Jurkat, Clone E6-1 (cell line): ENCODE results near the gene FKBP8.
"Not testable (repeated sequence)": the region's sequence is repeated elsewhere in the genome, so short reads cannot be mapped to it uniquely, and the experiment has no call there.

Source experiments
- DNase-seq: peaks from one replicate; pipeline ENCODE4 v3.0.0-alpha.2; 2011; ENCODE audit warnings: low read depth, low spot score
- H3K4me3 ChIP-seq: 2 replicates; pipeline ENCODE4 v1.5.1; 2011; ENCODE audit warnings: mild to moderate bottlenecking, low read length, control low read depth, moderate library complexity

The FKBP8 gene

GRCh38 chr19:18566953-18567352 lies 23.6 kb upstream of the FKBP8 start:
- no peak for DNase-seq
- H3K4me3 ChIP-seq = no peak overlapping the region

DNA sequence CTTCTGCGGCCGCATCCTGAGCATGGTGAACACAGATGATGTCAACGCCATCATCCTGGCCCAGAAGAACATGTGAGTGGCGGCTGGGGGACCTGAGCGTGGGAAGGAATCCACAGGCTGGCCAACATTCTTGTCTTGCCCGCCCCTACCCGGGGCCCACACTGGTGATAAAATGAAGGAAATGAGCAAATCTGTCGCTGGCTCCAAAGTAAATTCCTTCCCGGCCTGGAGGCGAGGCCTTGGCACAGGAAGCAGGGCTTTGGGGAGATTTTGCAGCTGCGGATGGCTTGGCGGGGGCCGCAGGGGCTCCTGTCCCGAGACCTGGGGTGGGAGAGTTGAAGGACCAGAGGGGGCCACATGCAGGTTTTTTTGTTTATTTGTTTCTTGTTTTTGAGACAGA lies 18.7 kb upstream of the FKBP8 start:
- no peak for DNase-seq
- no peak overlapping the region for H3K4me3 ChIP-seq

DNA sequence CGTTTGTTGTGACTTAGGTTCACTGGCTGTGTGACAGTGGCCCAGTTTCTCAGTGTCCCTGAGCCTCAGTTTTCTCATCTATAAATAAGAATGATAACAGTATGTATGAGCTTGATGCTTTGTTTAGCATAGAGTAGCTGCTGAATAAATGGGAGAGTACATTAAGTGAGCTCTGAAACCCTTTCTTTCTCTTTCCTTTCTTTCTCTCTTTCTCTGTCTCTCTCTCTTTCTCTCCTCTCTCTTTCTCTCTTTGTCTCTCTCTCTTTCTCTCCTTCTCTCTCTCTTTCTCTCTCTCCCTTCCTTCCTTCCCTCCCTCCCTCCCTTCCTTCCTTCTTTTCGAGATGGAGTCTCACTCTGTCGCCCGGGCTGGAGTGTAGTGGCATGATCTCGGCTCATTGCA lies 16.3 kb upstream of the FKBP8 start:
- no peak overlapping the region for H3K4me3 ChIP-seq

DNA sequence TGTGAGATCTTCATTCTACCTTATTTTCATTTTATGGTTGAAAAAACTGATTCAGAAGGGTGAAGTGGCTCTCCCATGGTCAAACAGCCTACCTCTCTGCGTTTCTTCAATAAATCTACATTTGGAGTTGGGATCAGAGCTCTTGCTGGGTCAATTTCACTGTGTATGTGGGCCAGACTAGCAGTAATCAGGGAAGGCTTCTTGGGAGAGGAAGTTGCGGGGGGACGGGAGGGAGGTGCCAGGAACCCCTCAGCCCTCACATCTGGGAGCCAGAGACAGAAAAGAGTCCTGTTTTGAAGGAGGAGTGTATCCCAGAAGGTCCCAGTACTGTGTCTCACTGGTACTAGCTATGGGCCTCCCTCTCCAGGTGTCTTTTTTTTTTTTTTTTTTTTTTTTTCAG lies 15.2 kb upstream of the FKBP8 start:
- no peak for DNase-seq
- H3K4me3 ChIP-seq = peak overlapping the region; percentile 100

More for the DNA sequence above, 16.3 kb upstream of the FKBP8 start:
- DNase-seq = no peak

DNA sequence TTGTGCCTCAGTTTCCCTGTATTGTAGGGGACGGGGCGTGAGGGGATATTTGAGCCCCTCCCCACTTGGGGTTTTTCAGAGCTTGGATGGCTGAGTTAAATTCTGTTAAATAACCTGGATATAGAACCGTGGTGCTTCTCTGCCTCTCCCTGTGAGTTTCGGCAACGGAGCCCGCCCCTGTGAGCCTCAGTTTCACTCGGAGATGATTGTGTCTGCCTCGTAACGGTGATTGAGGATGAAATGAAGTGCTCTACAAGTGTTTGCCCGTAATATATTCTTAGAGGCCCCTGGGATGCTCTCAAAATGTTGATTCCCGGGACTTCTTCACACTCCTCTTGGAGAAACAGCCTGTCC lies 14.8 kb upstream of the FKBP8 start:
- peak overlapping the region; percentile 100 for H3K4me3 ChIP-seq
- no peak for DNase-seq

DNA sequence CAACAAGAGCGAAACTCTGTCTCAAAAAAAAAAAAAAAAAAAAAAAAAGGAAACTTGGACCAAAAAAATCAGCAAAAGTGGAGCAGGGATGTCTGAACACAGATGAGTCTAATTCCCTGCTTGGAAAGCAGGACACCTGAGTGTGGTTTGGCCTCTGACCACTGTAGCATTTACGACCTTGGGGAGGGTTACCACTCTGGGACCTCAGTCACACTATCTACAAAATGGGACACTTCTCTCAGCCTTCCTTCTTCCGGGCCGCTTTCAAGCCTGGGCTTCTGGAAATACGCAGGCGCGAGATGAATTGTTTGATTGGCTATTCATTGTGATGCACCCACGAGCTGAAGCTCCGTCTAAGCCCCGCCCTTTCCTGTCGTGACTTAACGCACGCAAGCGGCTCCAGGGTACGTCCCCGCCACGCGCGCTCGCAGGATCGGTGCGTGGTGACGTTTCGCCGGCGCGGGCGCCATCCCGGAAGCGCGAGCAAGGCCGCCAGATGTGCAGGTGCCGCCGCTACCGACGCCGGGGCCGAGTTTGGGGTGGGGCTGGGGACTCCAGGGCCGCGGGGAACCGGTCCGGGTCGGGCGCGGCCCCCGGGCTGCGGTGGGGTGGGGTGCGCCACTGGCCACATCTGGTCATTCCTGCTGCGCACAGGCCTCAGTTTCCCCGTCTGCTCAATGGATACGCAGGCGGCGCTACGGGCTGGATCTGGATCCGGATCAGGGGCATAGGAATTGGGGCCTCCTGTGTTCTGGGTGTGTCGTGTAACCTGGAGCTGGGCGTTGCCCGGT lies 14.2 kb upstream of the FKBP8 start, which contains the start of gene KXD1:
TSS of gene KXD1 (plus strand) at position 460 of the 791 bp plus-strand sequence. CDS start 4,187 bp downstream, outside the sequence.
- peak within 1 kb of the TSS; percentile 100 for H3K4me3 ChIP-seq
- DNase-seq = peak; percentile 100

GRCh38 chr19:18551631-18552030 lies 8.3 kb upstream of the FKBP8 start:
- H3K4me3 ChIP-seq = no peak overlapping the region
- DNase-seq = no peak

- DNase-seq = peak; percentile 92
Measured at GRCh38 chr19:18543814-18544475, 572 bp upstream of the FKBP8 start.

GRCh38 chr19:18541992-18542940 lies 1.1 kb downstream of the FKBP8 start:
- H3K4me3 ChIP-seq = peak overlapping the region; percentile 68
- DNase-seq = no peak

More at GRCh38 chr19:18543814-18544475, 572 bp upstream of the FKBP8 start:
- H3K4me3 ChIP-seq = peak overlapping the region; percentile 70

GRCh38 chr19:18541258-18541991 lies 1.9 kb downstream of the FKBP8 start:
- no peak for DNase-seq
- H3K4me3 ChIP-seq = no peak overlapping the region

GRCh38 chr19:18540200-18540599 lies 3.2 kb downstream of the FKBP8 start:
- not testable (repeated sequence) for H3K4me3 ChIP-seq, DNase-seq

DNA sequence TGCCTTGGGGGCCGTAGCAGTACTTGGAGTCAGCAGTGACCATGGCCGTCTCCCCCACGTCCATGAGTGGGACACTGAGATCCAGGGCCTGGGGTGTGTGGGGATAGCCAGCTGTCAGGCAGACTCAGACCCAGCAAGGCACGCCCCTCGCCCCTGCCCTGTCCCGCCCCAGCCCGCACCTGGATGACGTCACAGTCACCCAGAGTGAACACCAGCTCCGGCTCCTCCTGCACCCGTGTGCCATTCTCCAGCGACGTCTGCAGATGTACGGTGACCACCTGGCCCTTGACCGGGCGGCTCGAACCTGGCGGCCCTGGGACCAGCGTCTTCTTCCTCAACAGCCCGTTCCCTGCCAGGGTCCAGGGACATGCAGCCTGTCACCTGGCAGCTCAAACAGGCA lies 4.0 kb downstream of the FKBP8 start:
- DNase-seq = no peak
- no peak overlapping the region for H3K4me3 ChIP-seq

DNA sequence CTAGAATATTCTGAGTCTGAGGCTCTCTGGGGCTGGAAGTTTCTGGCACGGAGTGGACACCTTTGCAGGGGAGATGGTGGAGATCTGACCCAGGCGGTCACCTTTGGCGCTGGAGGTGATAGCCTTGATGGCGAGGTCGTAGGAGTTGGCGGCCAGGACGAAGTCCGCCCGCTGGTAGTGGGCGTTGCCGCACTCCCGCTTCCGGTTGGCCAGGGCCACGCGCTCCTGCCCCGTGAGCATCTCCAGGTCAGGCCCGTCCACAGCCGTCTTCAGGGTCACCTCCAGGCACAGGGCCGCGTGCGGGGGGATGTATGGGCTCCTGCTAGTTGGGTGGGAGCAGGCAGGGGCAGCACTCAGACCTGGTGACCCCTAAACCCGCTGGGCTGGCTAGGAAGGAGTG lies 5.3 kb downstream of the FKBP8 start:
- DNase-seq = no peak

GRCh38 chr19:18537431-18537830 lies 5.9 kb downstream of the FKBP8 start:
- no peak for DNase-seq
- no peak overlapping the region for H3K4me3 ChIP-seq

More for the DNA sequence above, 5.3 kb downstream of the FKBP8 start:
- no peak overlapping the region for H3K4me3 ChIP-seq

DNA sequence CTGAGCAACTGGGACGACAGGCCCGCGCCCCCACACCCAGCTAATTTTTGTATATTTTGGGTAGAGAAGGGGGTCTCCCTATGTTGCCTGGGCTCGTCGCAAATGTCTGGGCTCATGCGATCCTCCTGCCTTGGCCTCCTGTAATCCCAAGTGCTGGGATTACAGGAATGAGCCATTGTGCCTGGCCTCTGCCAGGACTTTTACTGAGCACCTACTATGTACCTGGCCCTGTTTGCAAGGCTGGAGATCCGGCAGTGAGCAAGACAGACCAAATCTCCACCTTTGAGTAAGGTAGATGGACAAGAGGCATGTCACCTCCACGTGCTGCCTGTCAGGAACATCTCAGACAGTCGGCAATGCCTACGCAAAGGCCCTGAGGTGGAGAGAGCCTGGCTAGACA lies 6.9 kb downstream of the FKBP8 start:
- H3K4me3 ChIP-seq = no peak overlapping the region
- DNase-seq = no peak

DNA sequence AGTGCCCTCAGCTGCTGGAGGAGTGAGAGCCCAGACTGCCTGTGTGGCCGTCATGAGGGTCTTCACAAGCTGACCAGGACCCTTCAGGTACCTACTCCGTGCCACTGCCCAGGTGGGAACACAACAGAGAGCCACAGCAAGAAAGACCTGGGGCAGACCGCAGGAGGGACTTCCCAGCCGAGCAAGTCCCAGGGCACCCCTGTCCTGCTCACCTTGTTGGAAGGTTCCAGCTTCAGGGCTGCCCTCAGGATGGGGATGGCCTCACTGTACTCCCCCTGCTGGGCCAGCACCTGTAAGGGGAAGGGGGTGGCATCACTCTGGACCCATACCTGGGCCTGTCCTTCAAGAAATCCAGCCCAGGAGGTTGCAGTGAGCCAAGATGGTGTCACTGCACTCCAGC lies 10.3 kb downstream of the FKBP8 start:
- no peak for DNase-seq
- no peak overlapping the region for H3K4me3 ChIP-seq

GRCh38 chr19:18532168-18532890 lies 11.0 kb downstream of the FKBP8 start:
- no peak for DNase-seq
- no peak overlapping the region for H3K4me3 ChIP-seq

DNA sequence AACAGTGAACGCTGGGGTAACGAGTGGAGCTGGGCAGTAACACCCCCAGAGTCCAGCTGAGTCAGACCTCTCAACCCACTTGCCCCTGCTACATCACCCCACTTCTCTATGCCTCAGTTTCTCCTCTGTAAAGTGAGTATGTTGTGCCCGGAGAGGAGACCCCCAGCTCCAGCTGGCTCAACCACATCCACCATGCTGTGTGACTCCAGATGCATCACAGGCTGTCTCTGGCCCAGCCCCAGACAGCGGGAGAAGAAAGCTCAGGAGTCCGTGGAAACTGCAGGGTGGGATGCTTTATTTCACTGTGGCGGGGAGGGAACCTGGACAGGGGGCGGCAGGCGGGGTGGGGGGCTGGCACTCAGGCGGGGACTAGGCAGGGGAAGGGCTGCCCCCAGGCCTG lies 11.9 kb downstream of the FKBP8 start:
- no peak overlapping the region for H3K4me3 ChIP-seq
- DNase-seq = no peak
